ENCODE data around the gene TRIM51G. TPM values are rescaled to one million over a fixed set of nuclear protein-coding genes. Genes with fewer than 3 reads are reported as not detected.
"Not testable (repeated sequence)": the region's sequence is repeated elsewhere in the genome, so short reads cannot be mapped to it uniquely, and the experiment has no call there.

TRIM51G gene, protein sequence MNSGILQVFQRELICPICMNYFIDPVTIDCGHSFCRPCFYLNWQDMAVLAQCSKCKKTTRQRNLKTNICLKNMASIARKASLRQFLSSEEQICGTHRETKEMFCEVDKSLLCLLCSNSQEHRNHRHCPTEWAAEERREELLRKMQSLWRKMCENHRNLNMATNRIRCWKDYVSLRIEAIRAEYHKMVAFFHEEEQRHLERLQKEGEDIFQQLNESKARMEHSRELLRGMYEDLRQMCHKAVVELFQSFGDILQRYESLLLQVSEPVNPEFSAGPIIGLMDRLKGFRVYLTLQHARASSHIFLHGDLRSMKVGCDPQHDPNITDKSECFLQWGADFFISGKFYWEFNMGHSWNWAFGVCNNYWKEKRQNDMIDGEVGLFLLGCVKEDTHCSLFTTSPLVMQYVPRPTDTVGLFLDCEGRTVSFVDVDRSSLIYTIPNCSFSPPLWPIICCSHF
- total RNA-seq, result not detected

DNA sequence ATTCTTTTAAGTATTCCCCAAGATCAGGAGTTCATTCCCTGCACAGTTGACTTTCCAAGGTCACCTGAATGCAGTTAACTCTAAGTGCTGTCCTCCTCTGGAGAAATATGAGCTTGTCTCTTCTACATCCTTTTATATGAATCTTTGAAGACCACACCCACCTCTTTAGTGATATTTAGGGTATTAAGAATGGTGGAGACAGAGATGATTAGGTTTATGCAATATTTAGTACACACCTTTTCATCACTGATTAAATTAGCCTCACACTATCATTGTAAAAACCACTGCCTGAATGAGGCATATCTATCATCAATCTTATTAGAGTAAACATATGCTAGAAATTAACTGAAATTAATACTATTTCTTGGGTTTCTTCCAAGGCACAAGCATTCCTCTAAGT, at the start of gene TRIM51G:
TSS of gene TRIM51G (minus strand) at position 101 of the 400 bp plus-strand sequence. CDS start 2,190 bp downstream, outside the sequence.
- H3K4me3 Mint-ChIP-seq; H3K27me3 Mint-ChIP-seq; POLR2A ChIA-PET; DNase-seq; H3K36me3 Mint-ChIP-seq (ENCODE audit: low read depth); CTCF ChIA-PET; H3K9me3 Mint-ChIP-seq; H3K4me1 Mint-ChIP-seq; H3K27ac Mint-ChIP-seq: not testable (repeated sequence)

DNA sequence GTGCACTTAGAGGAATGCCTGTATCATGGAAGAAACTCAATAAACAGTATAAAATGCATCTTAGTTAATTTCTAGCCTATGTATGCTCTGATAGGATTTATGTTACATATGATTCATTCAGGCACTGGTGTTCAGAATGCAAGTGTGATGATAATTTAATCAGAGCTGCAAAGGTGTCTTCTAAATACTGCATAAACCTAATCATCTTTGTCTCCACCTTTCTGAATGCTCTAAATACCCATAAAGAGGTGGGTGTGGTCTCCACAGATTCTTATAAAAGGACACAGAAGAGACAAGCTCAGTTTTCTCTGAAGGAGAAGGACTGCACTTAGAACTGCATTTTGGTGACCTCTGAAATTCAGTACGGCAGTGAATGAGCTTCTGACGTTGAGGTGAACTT, 44.8 kb upstream of the TRIM51G start, which contains the start of gene TRIM49B:
TSS of gene TRIM49B (plus strand) at position 301 of the 400 bp plus-strand sequence. CDS start 2,777 bp downstream, outside the sequence.
- H3K27ac Mint-ChIP-seq; H3K4me1 Mint-ChIP-seq; H3K27me3 Mint-ChIP-seq; DNase-seq; H3K4me3 Mint-ChIP-seq; H3K9me3 Mint-ChIP-seq; POLR2A ChIA-PET; H3K36me3 Mint-ChIP-seq (ENCODE audit: low read depth); CTCF ChIA-PET: not testable (repeated sequence)

DNA sequence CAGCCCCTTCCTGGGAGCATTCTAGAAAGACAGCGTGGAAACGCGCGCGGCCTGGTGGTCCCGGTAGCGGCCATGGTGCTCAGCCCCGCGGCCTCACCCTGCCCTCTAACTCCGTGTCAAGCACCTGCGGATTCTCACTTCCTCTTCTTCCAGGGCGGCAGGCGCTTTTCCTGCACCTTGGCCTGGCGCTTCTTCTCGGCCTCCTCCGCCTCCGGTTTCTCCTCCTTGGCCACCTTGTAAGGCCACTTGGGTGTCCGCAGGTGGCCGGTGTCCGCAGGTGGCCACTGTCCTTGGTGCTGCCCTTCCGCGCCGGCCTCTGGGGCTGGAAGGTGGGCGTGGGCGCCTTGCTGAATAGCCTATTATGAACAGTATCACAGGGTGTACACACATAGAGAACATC, 15.1 kb downstream of the TRIM51G start:
- H3K4me3 Mint-ChIP-seq; H3K4me1 Mint-ChIP-seq; CTCF ChIA-PET; DNase-seq; POLR2A ChIA-PET; H3K27me3 Mint-ChIP-seq; H3K36me3 Mint-ChIP-seq (ENCODE audit: low read depth); H3K27ac Mint-ChIP-seq; H3K9me3 Mint-ChIP-seq: not testable (repeated sequence)

DNA sequence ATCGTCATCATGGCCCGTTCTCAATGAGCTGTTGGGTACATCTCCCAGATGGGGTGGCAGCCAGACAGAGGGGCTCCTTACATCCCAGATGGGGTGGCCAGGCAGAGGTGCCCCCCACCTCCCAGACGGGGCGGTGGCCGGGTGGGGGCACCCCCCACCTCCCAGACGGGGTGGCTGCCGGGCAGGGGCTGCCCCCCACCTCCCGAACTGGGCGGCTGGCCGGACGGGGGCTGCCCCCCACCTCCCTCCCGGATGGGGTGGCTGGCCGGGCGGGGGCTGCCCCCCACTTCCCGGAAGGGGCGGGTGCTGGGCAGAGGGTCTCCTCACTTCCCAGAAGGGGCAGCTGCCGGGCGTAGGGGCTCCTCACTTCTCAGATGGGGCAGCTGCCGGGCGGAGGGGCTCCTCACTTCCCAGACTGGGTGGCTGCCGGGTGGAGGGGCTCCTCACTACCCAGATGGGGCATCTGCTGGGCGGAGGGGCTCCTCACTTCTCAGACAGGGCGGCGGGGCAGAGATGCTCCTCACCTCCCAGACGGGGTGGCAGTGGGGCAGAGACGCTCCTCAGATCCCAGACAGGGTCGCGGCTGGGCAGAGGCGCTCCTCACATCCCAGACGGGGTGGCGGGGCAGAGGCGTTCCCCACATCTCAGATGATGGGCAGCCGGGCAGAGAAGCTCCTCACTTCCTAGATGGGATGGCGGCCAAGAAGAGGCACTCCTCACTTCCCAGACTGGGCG, 28.2 kb downstream of the TRIM51G start:
- CTCF ChIA-PET, H3K4me3 Mint-ChIP-seq, POLR2A ChIA-PET: not testable (repeated sequence)

DNA sequence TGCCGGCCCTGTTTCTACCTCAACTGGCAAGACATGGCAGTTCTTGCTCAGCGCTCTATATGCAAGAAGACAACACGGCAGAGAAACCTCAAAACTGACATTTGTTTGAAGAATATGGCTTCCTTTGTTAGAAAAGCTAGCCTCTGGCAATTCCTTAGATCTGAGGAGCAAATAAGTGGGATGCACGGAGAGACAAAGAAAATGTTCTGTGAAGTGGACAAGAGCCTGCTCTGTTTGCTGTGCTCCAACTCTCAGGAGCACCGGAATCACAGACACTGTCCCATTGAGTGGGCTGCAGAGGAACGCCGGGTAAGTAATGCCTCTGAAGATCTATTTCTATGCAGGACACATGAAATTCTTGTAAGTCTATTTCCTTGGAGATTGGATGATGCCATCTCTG, 37.9 kb downstream of the TRIM51G start:
- H3K27me3 Mint-ChIP-seq; CTCF ChIA-PET; H3K36me3 Mint-ChIP-seq (ENCODE audit: low read depth); DNase-seq; POLR2A ChIA-PET; H3K27ac Mint-ChIP-seq; H3K9me3 Mint-ChIP-seq; H3K4me3 Mint-ChIP-seq; H3K4me1 Mint-ChIP-seq: not testable (repeated sequence)

More for the DNA sequence above, 28.2 kb downstream of the TRIM51G start:
- H3K4me1 Mint-ChIP-seq; H3K27me3 Mint-ChIP-seq; H3K36me3 Mint-ChIP-seq (ENCODE audit: low read depth); H3K27ac Mint-ChIP-seq; H3K9me3 Mint-ChIP-seq; DNase-seq: not testable (repeated sequence)

Other genes starting within 250 kb of the TRIM51G start
- not detected for gene TRIM49B, start 44.9 kb upstream of the TRIM51G start, total RNA-seq
- not detected for gene TRIM64C, start 75.2 kb upstream of the TRIM51G start, total RNA-seq
- gene FOLH1, start 224.7 kb upstream of the TRIM51G start, total RNA-seq, result not detected